Fibroblast of mammary gland (primary cell): ENCODE data around the gene FAM89B.

ENCODE experiments used
- DNase-seq: peaks from one replicate; pipeline ENCODE4 v3.0.0-alpha.2; 2010; ENCODE audit warnings: low read depth
- H3K4me3 ChIP-seq: 2 replicates; pipeline ENCODE4 v1.5.1; 2011; ENCODE audit warnings: low read depth, mild to moderate bottlenecking, low read length, moderate library complexity; ENCODE audit not compliant: control insufficient read depth
- TF ChIP-seq, protein P1 (sequence below): conservative IDR thresholded peaks from 2 replicates; pipeline ENCODE4 v1.5.1; 2011; ENCODE audit warnings: low read depth, low read length, inconsistent platforms; ENCODE audit not compliant: control insufficient read depth, insufficient read depth

The FAM89B gene

DNA sequence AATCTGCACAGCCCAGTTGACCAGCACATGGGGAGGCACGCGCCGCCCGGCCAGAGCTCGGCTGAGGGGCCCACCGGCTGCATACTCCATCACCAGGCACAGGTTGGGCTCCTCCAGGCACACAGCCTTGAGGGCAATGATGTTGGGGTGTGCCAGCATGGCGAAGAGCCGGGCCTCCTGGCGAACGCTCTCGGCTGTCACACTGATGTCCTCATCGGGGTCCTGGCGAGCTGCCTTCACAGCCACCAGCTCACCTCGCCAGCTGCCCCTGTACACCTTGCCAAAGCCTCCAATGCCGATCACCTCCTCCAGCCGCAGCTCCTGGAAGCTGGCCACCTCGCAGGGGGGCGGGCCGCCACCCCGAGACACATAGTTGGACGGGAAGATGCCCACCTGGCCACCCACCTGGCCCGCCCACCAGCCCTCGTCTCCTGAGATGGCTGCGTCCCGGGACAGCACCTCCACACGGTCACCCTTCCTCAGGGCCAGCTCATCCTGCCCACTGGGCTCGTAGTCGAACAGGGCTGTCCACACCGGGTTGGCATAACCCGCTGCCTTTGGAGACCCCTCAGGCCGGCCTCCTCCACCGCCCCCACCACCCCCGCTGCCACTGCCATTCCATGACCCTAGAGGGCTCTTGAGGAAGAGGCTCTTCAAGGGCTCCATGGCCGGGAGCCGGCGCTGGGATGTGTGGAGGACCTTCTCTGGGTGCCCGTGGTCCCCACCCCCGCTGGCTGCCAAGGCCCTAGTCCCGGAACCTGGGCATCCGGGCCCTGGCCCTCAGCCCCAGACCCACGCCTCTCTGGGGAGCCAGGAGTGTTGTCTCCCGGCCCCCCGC, 41.0 kb downstream of the FAM89B start:
- no peak for DNase-seq
- TF ChIP-seq, protein P1, sequence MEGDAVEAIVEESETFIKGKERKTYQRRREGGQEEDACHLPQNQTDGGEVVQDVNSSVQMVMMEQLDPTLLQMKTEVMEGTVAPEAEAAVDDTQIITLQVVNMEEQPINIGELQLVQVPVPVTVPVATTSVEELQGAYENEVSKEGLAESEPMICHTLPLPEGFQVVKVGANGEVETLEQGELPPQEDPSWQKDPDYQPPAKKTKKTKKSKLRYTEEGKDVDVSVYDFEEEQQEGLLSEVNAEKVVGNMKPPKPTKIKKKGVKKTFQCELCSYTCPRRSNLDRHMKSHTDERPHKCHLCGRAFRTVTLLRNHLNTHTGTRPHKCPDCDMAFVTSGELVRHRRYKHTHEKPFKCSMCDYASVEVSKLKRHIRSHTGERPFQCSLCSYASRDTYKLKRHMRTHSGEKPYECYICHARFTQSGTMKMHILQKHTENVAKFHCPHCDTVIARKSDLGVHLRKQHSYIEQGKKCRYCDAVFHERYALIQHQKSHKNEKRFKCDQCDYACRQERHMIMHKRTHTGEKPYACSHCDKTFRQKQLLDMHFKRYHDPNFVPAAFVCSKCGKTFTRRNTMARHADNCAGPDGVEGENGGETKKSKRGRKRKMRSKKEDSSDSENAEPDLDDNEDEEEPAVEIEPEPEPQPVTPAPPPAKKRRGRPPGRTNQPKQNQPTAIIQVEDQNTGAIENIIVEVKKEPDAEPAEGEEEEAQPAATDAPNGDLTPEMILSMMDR, result no peak

GRCh38 chr11:65615229-65615949, 43.1 kb downstream of the FAM89B start, which contains the start of gene PCNX3:
PCNX3 (plus strand) TSS chr11:65615776; CDS start chr11:65616312, 536 bp downstream.
- peak; percentile 100 for DNase-seq
- TF ChIP-seq, protein P1, result no peak
- H3K4me3 ChIP-seq, result peak within 1 kb of the TSS; percentile 91

More for the DNA sequence above, 41.0 kb downstream of the FAM89B start:
- peak overlapping the region; percentile 91 for H3K4me3 ChIP-seq

DNA sequence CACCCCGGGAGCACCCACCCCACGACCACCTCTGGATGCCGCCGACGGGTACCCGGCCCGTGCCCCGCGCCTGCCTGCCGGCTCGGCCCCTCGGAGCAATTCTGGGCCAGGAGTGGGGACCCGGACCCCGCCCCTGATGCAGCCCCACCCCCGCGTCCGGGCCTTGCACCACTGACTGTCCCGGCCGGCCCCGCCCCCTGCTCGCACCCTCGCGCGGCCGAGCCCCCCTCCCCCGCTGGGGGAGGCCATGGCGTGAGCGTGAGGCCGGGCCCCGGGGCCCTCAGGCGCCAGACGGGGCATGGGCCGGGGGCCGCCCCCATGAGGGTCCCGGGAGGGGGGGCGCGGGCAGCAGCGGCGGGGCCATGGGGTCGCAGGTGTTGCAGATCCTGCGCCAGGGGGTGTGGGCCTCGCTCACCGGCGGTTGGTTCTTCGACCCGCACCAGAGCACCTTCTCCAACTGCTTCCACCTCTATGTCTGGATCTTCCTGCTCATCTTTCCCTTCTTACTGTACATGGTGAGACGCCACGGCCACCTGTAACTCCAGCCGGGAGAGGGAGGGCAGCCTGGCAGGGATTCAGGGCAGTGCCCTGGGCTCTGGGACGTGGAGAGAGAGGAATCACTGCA, 43.7 kb downstream of the FAM89B start:
- TF ChIP-seq, protein P1, result no peak
- H3K4me3 ChIP-seq, result peak overlapping the region; percentile 80
- no peak for DNase-seq

DNA sequence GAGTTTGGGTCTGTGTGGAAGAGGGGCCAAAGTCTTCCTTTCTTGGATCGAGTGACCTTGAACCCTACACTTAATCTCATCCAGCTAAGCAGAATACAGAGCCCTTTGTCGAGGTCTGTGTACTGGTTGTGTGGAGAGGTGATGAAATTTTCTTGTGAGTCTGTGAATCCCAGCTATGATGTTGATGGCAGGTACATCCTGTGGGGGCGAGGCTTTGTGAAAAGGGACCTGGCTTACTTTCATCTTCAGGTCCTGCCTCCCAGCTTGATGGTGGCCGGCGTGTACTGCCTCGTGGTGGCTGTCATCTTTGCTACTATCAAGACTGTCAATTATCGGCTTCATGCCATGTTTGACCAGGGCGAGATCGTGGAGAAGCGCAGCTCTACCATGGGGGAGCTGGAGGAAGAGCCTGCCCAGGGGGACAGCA, 44.2 kb downstream of the FAM89B start:
- no peak for DNase-seq
- TF ChIP-seq, protein P1, result no peak
- H3K4me3 ChIP-seq, result peak overlapping the region; percentile 80

GRCh38 chr11:65617136-65617850, 45.0 kb downstream of the FAM89B start:
- DNase-seq, result no peak
- TF ChIP-seq, protein P1, result no peak
- H3K4me3 ChIP-seq, result peak overlapping the region; percentile 80
